Fibroblast of pulmonary artery (primary cell): ENCODE data around the gene PPP4R2.

Experiments
- DNase-seq: peaks from one replicate; pipeline ENCODE4 v3.0.0-alpha.2; 2010; ENCODE audit warnings: low read depth
- H3K4me3 ChIP-seq: replicated peaks from 2 replicates; pipeline ENCODE4 v1.5.1; 2011; ENCODE audit warnings: low read depth, mild to moderate bottlenecking, control low read depth, low read length, moderate library complexity
- CTCF ChIP-seq: IDR thresholded peaks from 2 replicates; pipeline ENCODE4 v1.5.1; 2011; ENCODE audit warnings: mild to moderate bottlenecking, control low read depth, low read length, inconsistent platforms; ENCODE audit errors: missing control alignments

The PPP4R2 gene

GRCh38 chr3:73018790-73019441, 22.3 kb downstream of the PPP4R2 start:
- TF ChIP-seq CTCF: no peak
- DNase-seq: no peak
- no peak overlapping the region for H3K4me3 ChIP-seq

- no peak for TF ChIP-seq CTCF
- no peak for DNase-seq
- H3K4me3 ChIP-seq: no peak overlapping the region
Measured at GRCh38 chr3:73021301-73021835, 24.8 kb downstream of the PPP4R2 start.

- no peak overlapping the region for H3K4me3 ChIP-seq
- TF ChIP-seq CTCF: no peak
Measured at GRCh38 chr3:73024836-73025235, 28.2 kb downstream of the PPP4R2 start.

GRCh38 chr3:73026111-73026759, 29.6 kb downstream of the PPP4R2 start:
- DNase-seq: no peak
- no peak for TF ChIP-seq CTCF
- H3K4me3 ChIP-seq: no peak overlapping the region

More at GRCh38 chr3:73024836-73025235, 28.2 kb downstream of the PPP4R2 start:
- no peak for DNase-seq

- no peak overlapping the region for H3K4me3 ChIP-seq
- DNase-seq: no peak
- TF ChIP-seq CTCF: no peak
Measured at GRCh38 chr3:73026760-73027113, 30.1 kb downstream of the PPP4R2 start.

GRCh38 chr3:73028803-73029202, 32.2 kb downstream of the PPP4R2 start:
- no peak for DNase-seq
- TF ChIP-seq CTCF: no peak
- no peak overlapping the region for H3K4me3 ChIP-seq

- TF ChIP-seq CTCF: no peak
- peak; percentile 82 for DNase-seq
Measured at GRCh38 chr3:73029321-73029796, 32.7 kb downstream of the PPP4R2 start.

More at GRCh38 chr3:73029321-73029796, 32.7 kb downstream of the PPP4R2 start:
- no peak overlapping the region for H3K4me3 ChIP-seq
